CD4-positive, alpha-beta T cell treated with Interleukin-4 for 1 hour (primary cell): Measurements from ENCODE around the gene TSPYL6.

Experiments used
- DNase-seq, 2 donors: peaks; one replicate each; pipeline ENCODE4 v3.0.0-alpha.2; 2020 to 2022

Gene TSPYL6

GRCh38 chr2:54255230-54256090, 569 bp downstream of the TSPYL6 start:
- no peak for DNase-seq

GRCh38 chr2:54254180-54254579, 1.8 kb downstream of the TSPYL6 start:
- no peak for DNase-seq

- no peak for DNase-seq
Measured at GRCh38 chr2:54249629-54250028, 6.4 kb downstream of the TSPYL6 start.

GRCh38 chr2:54247115-54247514, 8.9 kb downstream of the TSPYL6 start:
- DNase-seq: no peak

- no peak for DNase-seq
Measured at GRCh38 chr2:54240515-54241469, 15.2 kb downstream of the TSPYL6 start.

- DNase-seq: no peak
Measured at GRCh38 chr2:54239427-54239826, 16.6 kb downstream of the TSPYL6 start.

GRCh38 chr2:54237428-54237827, 18.6 kb downstream of the TSPYL6 start:
- no peak for DNase-seq

GRCh38 chr2:54233832-54234649, 22.0 kb downstream of the TSPYL6 start:
- DNase-seq: no peak

GRCh38 chr2:54228945-54229344, 27.1 kb downstream of the TSPYL6 start:
- no peak for DNase-seq

- no peak for DNase-seq
Measured at GRCh38 chr2:54227798-54228197, 28.2 kb downstream of the TSPYL6 start.

GRCh38 chr2:54226260-54226659, 29.8 kb downstream of the TSPYL6 start:
- no peak for DNase-seq

GRCh38 chr2:54224997-54225396, 31.0 kb downstream of the TSPYL6 start:
- no peak for DNase-seq

GRCh38 chr2:54213082-54213481, 42.9 kb downstream of the TSPYL6 start:
- no peak for DNase-seq

GRCh38 chr2:54212456-54212855, 43.6 kb downstream of the TSPYL6 start:
- DNase-seq: no peak

- no peak for DNase-seq
Measured at GRCh38 chr2:54209379-54209778, 46.6 kb downstream of the TSPYL6 start.

GRCh38 chr2:54208364-54209240, 47.4 kb downstream of the TSPYL6 start:
- no peak for DNase-seq

GRCh38 chr2:54207666-54208195, 48.3 kb downstream of the TSPYL6 start:
- DNase-seq: no peak

GRCh38 chr2:54206596-54206995, 49.4 kb downstream of the TSPYL6 start:
- peak in 1 of 2 donors; percentile 7 for DNase-seq

GRCh38 chr2:54204476-54204875, 51.6 kb downstream of the TSPYL6 start:
- no peak for DNase-seq
